Fibroblast of skin of right biceps (primary cell): ENCODE measurements around the gene CDKL2.
"Not testable (repeated sequence)": the region's sequence is repeated elsewhere in the genome, so short reads cannot be mapped to it uniquely, and the experiment has no call there.

Experiments
- DNase-seq: peaks from one replicate; pipeline ENCODE4 v3.0.0-alpha.2; 2013

The CDKL2 gene

GRCh38 chr4:75630174-75630936, at the start of gene CDKL2:
Gene CDKL2, minus strand, starts transcription at chr4:75630528. Its CDS starts 4,540 bp downstream, at chr4:75625988.
- DNase-seq, result peak; percentile 73

GRCh38 chr4:75678965-75679364, 48.6 kb upstream of the CDKL2 start:
- DNase-seq, result no peak

GRCh38 chr4:75678473-75678872, 48.1 kb upstream of the CDKL2 start:
- DNase-seq, result no peak

- no peak for DNase-seq
These were observed 44.7 kb upstream of the CDKL2 start for GRCh38 chr4:75675004-75675531.

- DNase-seq, result no peak
These were observed 43.6 kb upstream of the CDKL2 start for GRCh38 chr4:75673959-75674328.

GRCh38 chr4:75673027-75673958, 43.0 kb upstream of the CDKL2 start, which contains the start of gene G3BP2:
Gene G3BP2, minus strand, starts transcription at chr4:75673411. Its CDS starts 11,386 bp downstream, at chr4:75662025.
- DNase-seq, result peak; percentile 98

- peak; percentile 52 for DNase-seq
These were observed 42.2 kb upstream of the CDKL2 start for GRCh38 chr4:75672461-75673026.

- no peak for DNase-seq
These were observed 41.6 kb upstream of the CDKL2 start for GRCh38 chr4:75671802-75672421.

- DNase-seq, result no peak
These were observed 38.3 kb upstream of the CDKL2 start for GRCh38 chr4:75668596-75668995.

- not testable (repeated sequence) for DNase-seq
These were observed 37.3 kb upstream of the CDKL2 start for GRCh38 chr4:75667636-75668035.

GRCh38 chr4:75666299-75666698, 36.0 kb upstream of the CDKL2 start:
- no peak for DNase-seq

- DNase-seq, result not testable (repeated sequence)
These were observed 34.3 kb upstream of the CDKL2 start for GRCh38 chr4:75664604-75665003.

GRCh38 chr4:75662626-75663025, 32.3 kb upstream of the CDKL2 start:
- peak; percentile 36 for DNase-seq

GRCh38 chr4:75660491-75660890, 30.2 kb upstream of the CDKL2 start:
- no peak for DNase-seq

GRCh38 chr4:75659512-75660031, 29.2 kb upstream of the CDKL2 start:
- DNase-seq, result no peak

GRCh38 chr4:75658876-75659275, 28.5 kb upstream of the CDKL2 start:
- DNase-seq, result peak; percentile 33

GRCh38 chr4:75655562-75655961, 25.2 kb upstream of the CDKL2 start:
- DNase-seq, result no peak

- DNase-seq, result no peak
These were observed 24.6 kb upstream of the CDKL2 start for GRCh38 chr4:75654905-75655304.

GRCh38 chr4:75653845-75654503, 23.6 kb upstream of the CDKL2 start:
- peak; percentile 40 for DNase-seq

- DNase-seq, result no peak
These were observed 13.8 kb upstream of the CDKL2 start for GRCh38 chr4:75644095-75644494.

- no peak for DNase-seq
These were observed 13.3 kb upstream of the CDKL2 start for GRCh38 chr4:75643651-75644050.
